ENCODE results near the gene TMEM178B.

GRCh38 chr7:141207661-141208060 lies 133.8 kb downstream of the TMEM178B start:
- TF ChIP-seq CTCF (IDR thresholded peaks at IDR 0.05) (no peak), POLR2A (IDR thresholded peaks at IDR 0.05) (no peak)

Measured in right lobe of liver (tissue), 4 donors.